ENCODE data around the gene PIK3C2G.

GRCh38 chr12:18468246-18469075 is 207.1 kb downstream of the PIK3C2G start:
- TF ChIP-seq MAX (IDR thresholded peaks at IDR 0.05; ENCODE audit: low read depth, low read length) (no peak), CEBPB (IDR thresholded peaks at IDR 0.05; ENCODE audit: borderline replicate concordance in 1 of 2, low read depth in 2 of 2, low read length in 2 of 2) (no peak), TAF1 (IDR thresholded peaks at IDR 0.05; ENCODE audit: borderline replicate concordance, low read depth, low read length) (no peak), ATF2 (IDR thresholded peaks at IDR 0.05; ENCODE audit: low read length) (no peak), EZH2 (IDR thresholded peaks at IDR 0.05; ENCODE audit: borderline replicate concordance, control insufficient read depth, low read depth, low read length) (no peak)

All from GM12878 (cell line).